HFFc6 (cell line): ENCODE data around the gene HS6ST3. TPM values are rescaled to one million over a fixed set of nuclear protein-coding genes. Genes with fewer than 3 reads are reported as not detected.

ENCODE experiments used
- DNase-seq: peaks from one replicate; pipeline ENCODE4 v3.0.0-alpha.2; 2018
- H3K27ac Mint-ChIP-seq: 2 replicates; pipeline ENCODE4 v1.8.0; 2020; ENCODE audit warnings: mild to moderate bottlenecking, mixed read lengths
- H3K27me3 Mint-ChIP-seq: 2 replicates; pipeline ENCODE4 v1.8.0; 2021; ENCODE audit warnings: mild to moderate bottlenecking, moderate library complexity, mixed read lengths; ENCODE audit not compliant: insufficient read depth
- H3K36me3 Mint-ChIP-seq: 2 replicates; pipeline ENCODE4 v1.8.0; 2021; ENCODE audit warnings: low read depth, mixed read lengths
- H3K4me1 Mint-ChIP-seq: 2 replicates; pipeline ENCODE4 v1.8.0; 2020; ENCODE audit warnings: low read depth, mixed read lengths
- H3K4me3 Mint-ChIP-seq: 2 replicates; pipeline ENCODE4 v1.8.0; 2020; ENCODE audit warnings: mild to moderate bottlenecking, moderate library complexity, mixed read lengths
- H3K9me3 Mint-ChIP-seq: 2 replicates; pipeline ENCODE4 v1.8.0; 2020; ENCODE audit warnings: mild to moderate bottlenecking, mixed read lengths
- CTCF ChIP-seq: fragments of 200-600 bp; sonication (generic); IDR thresholded peaks from 2 replicates; pipeline ENCODE4 v1.5.0; 2021; ENCODE audit warnings: antibody characterized with exemption, mild to moderate bottlenecking
- total RNA-seq, 6 experiments: library from RNA; stranded (reverse); fragmentation: NEBNext Ultra II Directional; extraction: Animal tissue kit (Norgen Biotek cat#: 25700); gene quantifications; 2 replicates in 1 of 6; 3 replicates in 5 of 6; pipeline ENCODE4 v1.2.3, GENCODE V29; 2021

The HS6ST3 gene
- total RNA-seq, 6 experiments from 2014 or later = not detected

- H3K36me3 Mint-ChIP-seq = no peaks in the 10 kb centered on the region
- no peak overlapping the region for H3K27ac Mint-ChIP-seq
- TF ChIP-seq CTCF = no peak
- H3K27me3 Mint-ChIP-seq = no peaks in the 10 kb centered on the region; the same call in 1 of the 2 replicates
- H3K4me1 Mint-ChIP-seq = no peaks in the 10 kb centered on the region
- H3K4me3 Mint-ChIP-seq = no peak overlapping the region
- no peak for DNase-seq
- peaks cover 13% of the 10 kb centered on the region for H3K9me3 Mint-ChIP-seq
These were observed 158.2 kb downstream of the HS6ST3 start for GRCh38 chr13:96248103-96248502.

GRCh38 chr13:96248996-96249395 lies 159.1 kb downstream of the HS6ST3 start:
- DNase-seq = no peak
- peaks cover 20% of the 10 kb centered on the region for H3K9me3 Mint-ChIP-seq
- no peak for TF ChIP-seq CTCF
- no peaks in the 10 kb centered on the region for H3K4me1 Mint-ChIP-seq
- peaks cover 2% of the 10 kb centered on the region for H3K27me3 Mint-ChIP-seq
- H3K4me3 Mint-ChIP-seq = no peak overlapping the region
- H3K36me3 Mint-ChIP-seq = no peaks in the 10 kb centered on the region
- no peak overlapping the region for H3K27ac Mint-ChIP-seq

- H3K36me3 Mint-ChIP-seq = no peaks in the 10 kb centered on the region
- no peak for DNase-seq
- no peak for TF ChIP-seq CTCF
These were observed 163.0 kb downstream of the HS6ST3 start for GRCh38 chr13:96252903-96253302.

GRCh38 chr13:96273196-96273595 lies 183.3 kb downstream of the HS6ST3 start:
- DNase-seq = no peak
- no peak overlapping the region for H3K27ac Mint-ChIP-seq
- H3K27me3 Mint-ChIP-seq = no peaks in the 10 kb centered on the region; the same call in 1 of the 2 replicates
- TF ChIP-seq CTCF = no peak
- no peaks in the 10 kb centered on the region for H3K4me1 Mint-ChIP-seq
- H3K9me3 Mint-ChIP-seq = peaks cover 20% of the 10 kb centered on the region
- H3K4me3 Mint-ChIP-seq = no peak overlapping the region
- no peaks in the 10 kb centered on the region for H3K36me3 Mint-ChIP-seq

More at GRCh38 chr13:96252903-96253302, 163.0 kb downstream of the HS6ST3 start:
- Mint-ChIP-seq H3K27me3 (peaks cover 2% of the 10 kb centered on the region), H3K4me3 (no peak overlapping the region), H3K27ac (no peak overlapping the region), H3K4me1 (no peaks in the 10 kb centered on the region), H3K9me3 (peaks cover 18% of the 10 kb centered on the region)

- Mint-ChIP-seq H3K27ac (no peak overlapping the region), H3K9me3 (peaks cover 21% of the 10 kb centered on the region), H3K36me3 (no peaks in the 10 kb centered on the region), H3K4me1 (no peaks in the 10 kb centered on the region), H3K4me3 (no peak overlapping the region), H3K27me3 (no peaks in the 10 kb centered on the region; the same call in 1 of the 2 replicates)
- no peak for TF ChIP-seq CTCF
- DNase-seq = no peak
These were observed 184.1 kb downstream of the HS6ST3 start for GRCh38 chr13:96274046-96274445.

- no peak for DNase-seq
- H3K27me3 Mint-ChIP-seq = no peaks in the 10 kb centered on the region; the same call in 1 of the 2 replicates
- peaks cover 47% of the 10 kb centered on the region for H3K9me3 Mint-ChIP-seq
- no peaks in the 10 kb centered on the region for H3K36me3 Mint-ChIP-seq
- H3K4me1 Mint-ChIP-seq = no peaks in the 10 kb centered on the region
- no peak overlapping the region for H3K4me3 Mint-ChIP-seq
- H3K27ac Mint-ChIP-seq = no peak overlapping the region
- TF ChIP-seq CTCF = no peak
These were observed 190.0 kb downstream of the HS6ST3 start for GRCh38 chr13:96279904-96280303.
